ENCODE measurements around the gene ECSCR.
"Not testable (repeated sequence)": the region's sequence is repeated elsewhere in the genome, so short reads cannot be mapped to it uniquely, and the experiment has no call there.

ECSCR gene, protein sequence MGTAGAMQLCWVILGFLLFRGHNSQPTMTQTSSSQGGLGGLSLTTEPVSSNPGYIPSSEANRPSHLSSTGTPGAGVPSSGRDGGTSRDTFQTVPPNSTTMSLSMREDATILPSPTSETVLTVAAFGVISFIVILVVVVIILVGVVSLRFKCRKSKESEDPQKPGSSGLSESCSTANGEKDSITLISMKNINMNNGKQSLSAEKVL

DNA sequence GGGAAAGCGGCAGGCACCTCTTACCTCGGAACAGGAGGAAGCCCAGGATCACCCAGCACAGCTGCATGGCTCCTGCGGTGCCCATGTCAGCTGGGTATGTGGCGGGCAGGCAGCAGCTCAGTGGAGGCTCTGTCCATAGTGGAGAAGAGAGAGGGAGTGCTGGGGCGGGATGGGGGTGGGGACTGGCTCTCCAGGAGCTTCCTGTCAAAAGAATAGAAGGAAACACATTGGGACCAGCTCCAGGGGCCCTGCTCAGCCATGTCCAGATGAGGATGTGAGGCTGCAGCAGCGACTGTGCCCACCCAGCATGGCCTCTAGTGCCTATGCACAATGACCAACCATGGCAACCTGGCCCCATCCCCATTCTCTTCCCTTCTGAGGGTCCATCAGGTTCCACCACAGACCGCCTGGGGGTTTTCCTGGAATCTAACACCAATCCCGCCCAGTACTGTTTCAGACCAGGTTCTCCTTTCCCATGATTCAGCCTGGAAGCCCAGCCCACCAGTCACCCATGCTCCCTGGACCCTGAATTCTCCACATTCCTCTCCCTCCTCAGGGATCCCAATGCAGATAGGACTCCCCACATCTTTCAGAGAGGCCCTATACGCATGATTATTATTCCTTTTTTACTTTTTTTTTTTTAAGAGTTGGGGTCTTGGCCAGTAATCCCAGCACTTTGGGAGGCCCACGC, at the start of gene ECSCR:
TSS of gene ECSCR (minus strand) at position 158 of the 691 bp plus-strand sequence. CDS start at position 85, 73 bp downstream.
- Histone ChIP-seq H3K9me3 (ENCODE audit: control insufficient read depth, insufficient read depth, low read length) (no peaks in the 10 kb centered on the region), H3K9ac (ENCODE audit: low read depth, low read length) (no peak within 1 kb of the TSS; the same call in 1 of the 2 replicates), H3K36me3 (ENCODE audit: insufficient read depth, low read length) (no peaks in the 10 kb centered on the region), H3K4me1 (ENCODE audit: insufficient read depth, low read length) (peaks cover 40% of the 10 kb centered on the region)

DNA sequence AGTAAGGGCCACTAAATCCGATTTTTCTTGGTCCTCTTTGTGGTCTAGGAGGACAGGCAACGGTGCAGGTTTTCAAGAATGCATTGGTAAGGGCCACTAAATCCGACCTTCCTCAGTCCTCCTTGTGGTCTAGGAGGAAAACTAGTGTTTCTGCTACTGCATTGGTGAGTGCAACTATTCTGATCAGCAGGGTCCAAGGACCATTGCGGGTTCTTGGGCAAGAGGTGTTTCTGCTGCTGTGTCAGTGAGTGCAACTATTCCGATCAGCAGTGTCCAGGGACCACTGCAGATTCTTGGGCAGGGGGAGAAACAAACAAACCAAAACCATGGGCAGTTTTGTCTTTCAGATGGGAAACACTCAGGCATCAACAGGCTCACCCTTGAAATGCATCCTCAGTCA, 42.2 kb upstream of the ECSCR start:
- not testable (repeated sequence) for H3K36me3 ChIP-seq (ENCODE audit: insufficient read depth, low read length)
- peak overlapping the region; percentile 8; the same call in 1 of the 2 replicates for H3K9ac ChIP-seq (ENCODE audit: low read depth, low read length)

DNA sequence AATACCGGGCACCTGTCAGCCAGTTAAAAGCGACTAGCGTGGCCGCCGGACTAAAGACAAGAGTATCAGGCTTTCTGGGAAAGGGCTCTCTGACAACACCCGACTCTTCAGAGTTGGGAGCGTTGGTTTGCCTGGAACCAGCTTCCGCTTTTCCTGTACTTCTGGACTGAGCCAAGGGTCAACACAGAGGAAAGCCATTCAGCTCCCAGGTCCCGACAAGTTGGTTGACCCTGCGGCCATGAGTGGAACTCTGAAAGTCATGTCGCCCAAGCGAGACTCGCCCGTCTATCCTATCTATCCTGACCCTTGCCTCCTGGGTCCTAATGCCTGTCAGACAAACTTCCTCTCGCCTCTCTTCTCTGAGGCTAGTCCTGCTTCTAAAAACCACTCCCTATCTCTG, 41.3 kb upstream of the ECSCR start:
- not testable (repeated sequence) for H3K36me3 ChIP-seq (ENCODE audit: insufficient read depth, low read length); H3K4me1 ChIP-seq (ENCODE audit: insufficient read depth, low read length); H3K9me3 ChIP-seq (ENCODE audit: control insufficient read depth, insufficient read depth, low read length)
- H3K9ac ChIP-seq (ENCODE audit: low read depth, low read length): peak overlapping the region; percentile 56; the same call in 1 of the 2 replicates

More for the DNA sequence above, 42.2 kb upstream of the ECSCR start:
- H3K4me1 ChIP-seq (ENCODE audit: insufficient read depth, low read length); H3K9me3 ChIP-seq (ENCODE audit: control insufficient read depth, insufficient read depth, low read length): not testable (repeated sequence)

DNA sequence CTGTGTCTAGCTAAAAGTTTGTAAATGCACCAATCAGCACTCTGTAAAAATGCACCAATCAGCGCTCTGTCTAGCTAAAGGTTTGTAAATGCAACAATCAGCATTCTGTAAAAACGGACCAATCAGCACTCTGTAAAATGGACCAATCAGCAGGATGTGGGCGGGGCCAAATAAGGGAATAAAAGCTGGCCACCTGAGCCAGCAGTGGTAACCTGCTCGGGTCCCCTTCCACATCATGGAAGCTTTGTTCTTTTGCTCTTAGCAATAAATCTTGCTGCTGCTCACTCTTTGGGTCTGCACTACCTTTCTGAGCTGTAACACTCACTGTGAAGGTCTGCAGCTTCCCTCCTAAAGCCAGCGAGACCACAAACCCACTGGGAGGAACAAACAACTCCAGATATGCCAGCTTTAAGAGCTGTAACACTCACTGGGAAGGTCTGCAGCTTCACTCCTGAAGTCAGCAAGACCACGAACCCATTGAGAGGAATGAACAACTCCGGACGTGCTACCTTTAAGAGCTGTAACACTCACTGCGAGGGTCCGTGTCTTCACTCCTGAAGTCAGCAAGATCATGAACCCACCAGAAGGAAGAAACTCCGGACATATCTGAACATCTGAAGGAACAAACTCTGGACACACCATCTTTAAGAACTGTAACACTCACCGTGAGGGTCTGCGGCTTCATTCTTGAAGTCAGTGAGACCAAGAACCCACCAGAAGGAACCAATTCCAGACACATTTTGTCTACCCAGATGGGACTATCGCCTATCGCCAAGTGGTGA, 40.7 kb upstream of the ECSCR start:
- peak overlapping the region; percentile 56; the same call in 1 of the 2 replicates for H3K9ac ChIP-seq (ENCODE audit: low read depth, low read length)
- H3K36me3 ChIP-seq (ENCODE audit: insufficient read depth, low read length): not testable (repeated sequence)

DNA sequence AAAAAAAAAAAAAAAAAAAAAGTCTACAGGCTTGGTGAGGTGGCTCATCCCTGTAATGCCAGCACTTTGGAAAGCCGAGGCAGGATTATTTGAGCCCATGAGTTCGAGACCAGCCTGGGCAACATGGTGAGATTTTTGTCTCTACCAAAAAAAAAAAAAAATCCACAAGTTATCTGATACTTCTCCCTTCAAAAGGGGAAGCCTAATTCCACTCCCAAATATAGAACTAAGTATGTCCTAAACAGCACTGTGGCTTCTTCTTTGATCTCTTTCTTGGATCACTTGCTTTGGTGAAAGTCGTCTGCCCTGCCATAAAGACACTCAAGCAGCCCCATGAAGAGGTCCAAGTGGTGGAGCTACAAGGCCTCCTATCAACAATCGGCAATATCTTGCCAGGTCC, 38.8 kb upstream of the ECSCR start:
- no peaks in the 10 kb centered on the region for H3K4me1 ChIP-seq (ENCODE audit: insufficient read depth, low read length)
- no peaks in the 10 kb centered on the region for H3K36me3 ChIP-seq (ENCODE audit: insufficient read depth, low read length)
- H3K9ac ChIP-seq (ENCODE audit: low read depth, low read length): no peak overlapping the region
- no peaks in the 10 kb centered on the region; the same call in 1 of the 2 replicates for H3K9me3 ChIP-seq (ENCODE audit: control insufficient read depth, insufficient read depth, low read length)

More for the DNA sequence above, 40.7 kb upstream of the ECSCR start:
- H3K4me1 ChIP-seq (ENCODE audit: insufficient read depth, low read length); H3K9me3 ChIP-seq (ENCODE audit: control insufficient read depth, insufficient read depth, low read length): not testable (repeated sequence)

DNA sequence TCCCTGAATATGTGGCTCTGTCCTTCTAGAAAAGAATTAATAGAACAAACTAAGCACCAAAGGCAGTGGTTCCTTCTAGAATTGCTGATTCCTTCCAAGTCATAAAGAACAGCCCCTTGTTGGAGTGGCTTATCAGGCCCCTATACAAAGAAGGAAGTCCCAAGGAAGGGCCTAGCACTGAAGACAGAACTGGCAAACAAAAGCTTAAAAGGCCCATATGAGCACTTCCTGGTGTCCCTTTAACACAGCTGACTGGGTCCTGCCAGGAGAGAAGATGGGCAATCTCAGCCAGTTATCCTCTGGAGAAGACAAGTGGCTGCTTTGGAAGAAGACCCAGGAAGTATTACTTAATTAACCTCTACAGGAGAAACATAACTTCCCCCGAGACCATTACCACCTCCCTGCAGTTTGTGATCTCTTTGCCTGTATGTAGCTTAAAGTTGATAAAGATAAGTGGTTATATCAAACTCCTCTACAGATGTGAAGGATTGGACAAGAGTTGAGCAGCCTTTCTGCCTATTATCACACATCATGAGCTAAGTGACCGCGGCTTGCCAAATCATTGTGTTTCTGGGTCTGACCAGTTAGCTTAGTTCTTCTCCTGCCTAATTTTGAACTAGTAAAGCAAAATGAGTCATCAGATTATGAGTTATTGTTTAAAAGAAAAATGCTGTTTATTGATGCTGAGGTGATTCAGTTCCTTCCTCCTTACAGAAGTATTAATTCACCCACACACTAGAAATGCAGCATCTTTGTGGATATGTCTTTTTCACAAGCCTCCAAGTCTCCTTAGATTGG, 33.3 kb upstream of the ECSCR start:
- Histone ChIP-seq H3K4me1 (ENCODE audit: insufficient read depth, low read length) (no peaks in the 10 kb centered on the region), H3K9ac (ENCODE audit: low read depth, low read length) (no peak overlapping the region), H3K36me3 (ENCODE audit: insufficient read depth, low read length) (no peaks in the 10 kb centered on the region), H3K9me3 (ENCODE audit: control insufficient read depth, insufficient read depth, low read length) (no peaks in the 10 kb centered on the region)

DNA sequence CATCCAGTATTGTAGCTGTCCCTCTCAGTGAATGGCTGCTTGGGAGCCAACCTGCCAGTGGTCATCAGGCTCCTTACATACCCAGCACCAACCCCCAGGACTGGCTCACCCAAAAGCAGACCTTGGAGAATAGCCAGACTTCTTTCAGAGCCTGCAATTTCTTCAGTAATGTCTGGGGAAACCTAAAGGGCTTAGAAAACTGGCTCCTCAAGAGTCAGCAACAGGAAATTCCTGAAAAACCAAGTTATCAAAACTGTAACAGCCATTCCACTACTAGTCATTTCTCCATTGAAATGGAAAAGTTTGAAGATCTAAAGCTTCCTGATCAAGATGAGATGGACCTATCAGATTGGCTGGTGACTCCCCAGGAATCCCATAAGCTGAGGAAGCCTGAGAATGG, 32.3 kb upstream of the ECSCR start:
- H3K4me1 ChIP-seq (ENCODE audit: insufficient read depth, low read length): no peaks in the 10 kb centered on the region
- H3K36me3 ChIP-seq (ENCODE audit: insufficient read depth, low read length): no peaks in the 10 kb centered on the region
- H3K9ac ChIP-seq (ENCODE audit: low read depth, low read length): no peak overlapping the region
- H3K9me3 ChIP-seq (ENCODE audit: control insufficient read depth, insufficient read depth, low read length): no peaks in the 10 kb centered on the region

DNA sequence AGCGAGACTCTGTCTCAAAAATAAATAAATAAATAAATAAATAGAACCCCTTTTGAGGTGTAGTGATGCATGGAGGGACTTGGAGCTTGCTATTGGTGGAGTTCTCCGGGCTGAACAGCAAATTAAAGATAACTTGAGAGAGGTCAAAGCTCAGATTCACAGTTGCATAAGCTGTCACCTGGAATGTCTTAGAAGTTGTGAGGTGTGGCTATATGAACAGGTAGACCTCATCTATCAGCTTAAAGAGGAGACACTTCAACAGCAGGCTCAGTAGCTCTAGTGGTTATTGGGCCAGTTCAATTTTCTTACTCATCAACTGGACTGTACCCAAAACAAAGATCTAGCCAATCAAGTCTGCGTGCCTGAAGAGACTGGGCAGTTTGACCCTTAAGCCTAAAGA, 31.7 kb upstream of the ECSCR start:
- no peaks in the 10 kb centered on the region for H3K36me3 ChIP-seq (ENCODE audit: insufficient read depth, low read length)
- no peaks in the 10 kb centered on the region for H3K9me3 ChIP-seq (ENCODE audit: control insufficient read depth, insufficient read depth, low read length)
- no peak overlapping the region for H3K9ac ChIP-seq (ENCODE audit: low read depth, low read length)
- H3K4me1 ChIP-seq (ENCODE audit: insufficient read depth, low read length): no peaks in the 10 kb centered on the region

DNA sequence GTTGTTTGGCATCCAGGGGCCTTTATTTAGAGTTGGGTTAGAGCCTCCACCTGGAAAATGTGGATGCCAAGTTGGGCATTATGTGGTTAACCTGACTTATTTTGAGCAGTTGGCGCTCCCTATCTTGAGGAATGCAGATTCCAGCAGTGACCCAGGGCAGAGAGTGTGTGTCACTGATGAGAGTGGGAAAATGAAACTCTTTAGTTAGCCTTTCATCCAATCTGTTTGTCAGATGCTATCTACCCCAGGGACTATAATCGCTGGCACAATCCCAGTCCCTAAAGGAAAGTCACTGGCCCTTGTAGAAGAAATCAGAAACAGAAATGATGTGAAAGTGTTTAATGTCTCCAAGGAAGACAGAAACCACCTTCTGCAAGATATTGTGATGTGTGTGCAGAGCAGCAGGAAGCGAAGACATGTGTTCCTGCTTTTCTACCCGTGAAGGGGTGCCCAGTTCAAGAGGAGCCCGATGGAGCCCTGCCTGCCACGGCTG, 30.2 kb upstream of the ECSCR start:
- H3K9ac ChIP-seq (ENCODE audit: low read depth, low read length): no peak overlapping the region
- no peaks in the 10 kb centered on the region for H3K4me1 ChIP-seq (ENCODE audit: insufficient read depth, low read length)
- no peaks in the 10 kb centered on the region for H3K36me3 ChIP-seq (ENCODE audit: insufficient read depth, low read length)
- no peaks in the 10 kb centered on the region for H3K9me3 ChIP-seq (ENCODE audit: control insufficient read depth, insufficient read depth, low read length)

DNA sequence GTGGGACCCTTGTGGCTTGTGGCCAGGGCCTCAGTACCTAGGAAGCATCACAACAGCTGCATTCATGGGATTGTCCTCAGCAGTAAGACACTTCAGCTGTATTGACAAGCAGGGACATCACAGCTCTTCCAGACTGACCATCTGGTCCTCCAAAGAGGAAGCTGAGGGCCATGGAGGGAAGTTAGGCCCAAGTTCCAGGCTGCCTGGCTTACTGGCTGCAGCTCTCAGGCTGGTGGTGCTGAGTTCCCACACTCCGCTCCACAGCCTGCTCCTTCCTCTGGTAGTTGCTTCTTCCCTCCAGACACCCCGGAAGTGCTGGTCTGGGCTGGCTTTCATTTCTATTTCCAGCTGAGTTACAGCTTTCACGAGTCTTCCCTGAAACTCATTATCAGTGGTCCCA, 25.7 kb upstream of the ECSCR start:
- Histone ChIP-seq H3K9ac (ENCODE audit: low read depth, low read length) (no peak overlapping the region), H3K36me3 (ENCODE audit: insufficient read depth, low read length) (no peaks in the 10 kb centered on the region), H3K4me1 (ENCODE audit: insufficient read depth, low read length) (peaks cover 4% of the 10 kb centered on the region; the same call in 1 of the 2 replicates), H3K9me3 (ENCODE audit: control insufficient read depth, insufficient read depth, low read length) (no peaks in the 10 kb centered on the region)

DNA sequence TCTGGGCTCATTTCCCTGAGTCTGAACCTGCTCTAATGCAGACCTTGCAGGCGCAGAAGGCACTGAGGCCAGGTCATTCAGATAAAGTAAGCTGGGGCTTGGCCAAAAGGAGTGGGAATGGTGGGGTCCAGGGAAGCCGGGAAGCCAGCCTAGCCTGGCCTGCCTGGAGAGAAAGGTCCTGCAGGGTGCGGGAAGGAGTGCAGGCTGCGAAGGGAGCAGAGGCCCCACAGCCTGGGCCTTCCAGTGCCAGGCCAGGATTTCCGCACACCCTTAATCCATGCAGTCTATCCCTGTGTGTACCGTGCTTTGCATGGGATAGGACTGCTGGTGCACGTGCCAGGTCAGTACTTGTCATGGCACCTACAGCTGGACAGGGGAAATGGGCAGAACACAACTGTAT, 23.7 kb upstream of the ECSCR start:
- H3K4me1 ChIP-seq (ENCODE audit: insufficient read depth, low read length): peaks cover 4% of the 10 kb centered on the region; the same call in 1 of the 2 replicates
- H3K9ac ChIP-seq (ENCODE audit: low read depth, low read length): no peak overlapping the region
- no peaks in the 10 kb centered on the region for H3K36me3 ChIP-seq (ENCODE audit: insufficient read depth, low read length)
- no peaks in the 10 kb centered on the region for H3K9me3 ChIP-seq (ENCODE audit: control insufficient read depth, insufficient read depth, low read length)

DNA sequence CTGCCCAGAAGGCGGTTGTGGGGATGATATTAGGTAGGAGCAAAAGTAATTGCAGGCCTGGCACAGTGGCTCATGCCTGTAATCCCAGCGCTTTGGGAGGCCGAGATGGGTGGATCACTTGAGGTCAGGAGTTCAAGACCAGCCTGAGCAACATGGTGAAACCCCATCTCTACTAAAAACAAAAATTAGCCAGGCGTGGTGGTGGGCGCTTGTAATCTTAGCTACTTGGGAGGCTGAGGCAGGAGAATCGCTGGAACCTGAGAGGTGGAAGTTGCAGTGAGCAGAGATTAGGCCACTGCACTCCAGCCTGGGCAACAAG, 20.3 kb upstream of the ECSCR start:
- H3K4me1 ChIP-seq (ENCODE audit: insufficient read depth, low read length); H3K9me3 ChIP-seq (ENCODE audit: control insufficient read depth, insufficient read depth, low read length); H3K9ac ChIP-seq (ENCODE audit: low read depth, low read length); H3K36me3 ChIP-seq (ENCODE audit: insufficient read depth, low read length): not testable (repeated sequence)

DNA sequence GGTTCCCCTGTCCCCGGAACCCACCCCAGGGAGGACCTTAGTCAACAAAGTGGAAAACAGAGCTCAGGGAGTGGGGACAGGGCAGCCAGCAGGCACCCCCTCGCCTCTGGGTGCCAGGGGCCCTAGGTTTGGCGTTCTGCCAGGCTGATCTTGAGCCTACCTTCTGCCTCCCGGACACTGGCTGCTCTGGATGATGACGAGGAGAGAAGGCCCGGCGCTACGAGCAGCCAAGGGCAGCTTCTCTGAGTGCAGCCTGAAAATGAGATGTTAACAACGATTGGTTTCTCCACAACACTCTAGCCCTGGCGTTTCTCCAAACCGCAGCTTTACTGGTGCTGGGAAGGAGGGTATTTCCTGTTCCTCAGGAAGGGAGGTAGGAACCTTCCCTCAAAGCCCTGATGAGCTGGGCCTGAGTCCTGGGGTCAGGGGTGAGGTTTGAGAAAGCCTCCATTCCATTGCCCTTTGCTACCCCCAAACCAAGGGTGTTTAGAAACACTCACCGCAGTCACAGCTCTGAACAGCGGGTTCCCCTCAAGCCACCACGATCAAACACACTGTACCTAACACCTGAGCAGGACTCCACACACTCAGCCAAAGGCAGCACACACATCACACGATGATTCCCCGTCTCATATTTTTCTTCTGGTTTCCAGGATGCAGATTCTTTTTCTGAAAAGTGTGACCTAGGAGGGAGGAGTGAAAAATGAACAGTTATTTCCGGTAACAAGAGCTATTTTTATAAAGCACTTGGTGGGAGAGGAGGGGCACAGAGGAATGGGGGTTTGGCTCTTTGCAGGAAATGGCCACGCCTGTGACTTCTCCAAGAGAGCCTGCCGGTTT, 19.7 kb upstream of the ECSCR start, which contains the start of gene STING1:
TSS of gene STING1 (minus strand) at position 709 of the 840 bp plus-strand sequence. CDS start 1,054 bp downstream, outside the sequence.
- H3K9me3 ChIP-seq (ENCODE audit: control insufficient read depth, insufficient read depth, low read length): no peaks in the 10 kb centered on the region
- H3K9ac ChIP-seq (ENCODE audit: low read depth, low read length): no peak within 1 kb of the TSS
- peaks cover 4% of the 10 kb centered on the region; the same call in 1 of the 2 replicates for H3K4me1 ChIP-seq (ENCODE audit: insufficient read depth, low read length)
- H3K36me3 ChIP-seq (ENCODE audit: insufficient read depth, low read length): no peaks in the 10 kb centered on the region
